HFFc6 (cell line): Measurements from ENCODE around the gene SIGLECL1. TPM values are rescaled to one million over a fixed set of nuclear protein-coding genes. Genes with fewer than 3 reads are reported as not detected.
"Not testable (repeated sequence)": the region's sequence is repeated elsewhere in the genome, so short reads cannot be mapped to it uniquely, and the experiment has no call there.

ENCODE experiments used
- DNase-seq: peaks from one replicate; pipeline ENCODE4 v3.0.0-alpha.2; 2018
- H3K27ac Mint-ChIP-seq: 2 replicates; pipeline ENCODE4 v1.8.0; 2020; ENCODE audit warnings: mild to moderate bottlenecking, mixed read lengths
- H3K27me3 Mint-ChIP-seq: 2 replicates; pipeline ENCODE4 v1.8.0; 2021; ENCODE audit warnings: mild to moderate bottlenecking, moderate library complexity, mixed read lengths; ENCODE audit not compliant: insufficient read depth
- H3K36me3 Mint-ChIP-seq: 2 replicates; pipeline ENCODE4 v1.8.0; 2021; ENCODE audit warnings: low read depth, mixed read lengths
- H3K4me1 Mint-ChIP-seq: 2 replicates; pipeline ENCODE4 v1.8.0; 2020; ENCODE audit warnings: low read depth, mixed read lengths
- H3K4me3 Mint-ChIP-seq: 2 replicates; pipeline ENCODE4 v1.8.0; 2020; ENCODE audit warnings: mild to moderate bottlenecking, moderate library complexity, mixed read lengths
- H3K9me3 Mint-ChIP-seq: 2 replicates; pipeline ENCODE4 v1.8.0; 2020; ENCODE audit warnings: mild to moderate bottlenecking, mixed read lengths
- total RNA-seq, 6 experiments: library from RNA; stranded (reverse); fragmentation: NEBNext Ultra II Directional; extraction: Animal tissue kit (Norgen Biotek cat#: 25700); gene quantifications; 2 replicates in 1 of 6; 3 replicates in 5 of 6; pipeline ENCODE4 v1.2.3, GENCODE V29; 2021
- TF ChIP-seq, protein P1 (sequence below): fragments of 200-600 bp; sonication (generic); IDR thresholded peaks from 2 replicates; pipeline ENCODE4 v1.5.0; 2021; ENCODE audit warnings: antibody characterized with exemption, mild to moderate bottlenecking

Gene SIGLECL1
- total RNA-seq, 6 experiments from 2014 or later: not detected

- H3K4me3 Mint-ChIP-seq: no peak overlapping the region
- no peaks in the 10 kb centered on the region for H3K36me3 Mint-ChIP-seq
- peaks cover 39% of the 10 kb centered on the region for H3K9me3 Mint-ChIP-seq
- DNase-seq: no peak
- H3K4me1 Mint-ChIP-seq: no peaks in the 10 kb centered on the region
- H3K27me3 Mint-ChIP-seq: peaks cover 3% of the 10 kb centered on the region; the same call in 1 of the 2 replicates
- TF ChIP-seq, protein P1, sequence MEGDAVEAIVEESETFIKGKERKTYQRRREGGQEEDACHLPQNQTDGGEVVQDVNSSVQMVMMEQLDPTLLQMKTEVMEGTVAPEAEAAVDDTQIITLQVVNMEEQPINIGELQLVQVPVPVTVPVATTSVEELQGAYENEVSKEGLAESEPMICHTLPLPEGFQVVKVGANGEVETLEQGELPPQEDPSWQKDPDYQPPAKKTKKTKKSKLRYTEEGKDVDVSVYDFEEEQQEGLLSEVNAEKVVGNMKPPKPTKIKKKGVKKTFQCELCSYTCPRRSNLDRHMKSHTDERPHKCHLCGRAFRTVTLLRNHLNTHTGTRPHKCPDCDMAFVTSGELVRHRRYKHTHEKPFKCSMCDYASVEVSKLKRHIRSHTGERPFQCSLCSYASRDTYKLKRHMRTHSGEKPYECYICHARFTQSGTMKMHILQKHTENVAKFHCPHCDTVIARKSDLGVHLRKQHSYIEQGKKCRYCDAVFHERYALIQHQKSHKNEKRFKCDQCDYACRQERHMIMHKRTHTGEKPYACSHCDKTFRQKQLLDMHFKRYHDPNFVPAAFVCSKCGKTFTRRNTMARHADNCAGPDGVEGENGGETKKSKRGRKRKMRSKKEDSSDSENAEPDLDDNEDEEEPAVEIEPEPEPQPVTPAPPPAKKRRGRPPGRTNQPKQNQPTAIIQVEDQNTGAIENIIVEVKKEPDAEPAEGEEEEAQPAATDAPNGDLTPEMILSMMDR: no peak
- no peak overlapping the region for H3K27ac Mint-ChIP-seq
Measured at GRCh38 chr19:51224163-51224641, 26.7 kb upstream of the SIGLECL1 start.

DNA sequence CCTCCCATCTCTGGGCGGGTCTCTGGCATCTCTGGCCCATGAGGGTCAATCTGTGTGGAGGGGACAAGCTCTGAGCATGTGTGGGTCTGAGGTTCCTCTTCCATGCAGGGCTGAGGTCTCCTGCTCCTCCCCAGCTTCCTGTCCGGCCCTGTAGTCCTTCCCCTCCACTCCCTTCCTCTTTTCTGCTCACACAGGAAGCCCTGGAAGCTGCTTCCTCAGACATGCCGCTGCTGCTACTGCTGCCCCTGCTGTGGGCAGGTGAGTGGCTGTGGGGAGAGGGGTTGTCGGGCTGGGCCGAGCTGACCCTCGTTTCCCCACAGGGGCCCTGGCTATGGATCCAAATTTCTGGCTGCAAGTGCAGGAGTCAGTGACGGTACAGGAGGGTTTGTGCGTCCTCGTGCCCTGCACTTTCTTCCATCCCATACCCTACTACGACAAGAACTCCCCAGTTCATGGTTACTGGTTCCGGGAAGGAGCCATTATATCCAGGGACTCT, 25.9 kb upstream of the SIGLECL1 start, which contains the start of gene CD33:
Gene CD33 (plus strand): TSS at position 183 of the 496 bp plus-strand sequence. CDS start 39 bp downstream, at position 222.
- not testable (repeated sequence) for H3K4me1 Mint-ChIP-seq, H3K27ac Mint-ChIP-seq, H3K4me3 Mint-ChIP-seq, H3K27me3 Mint-ChIP-seq, H3K36me3 Mint-ChIP-seq, DNase-seq
- peaks cover 38% of the 10 kb centered on the region for H3K9me3 Mint-ChIP-seq

DNA sequence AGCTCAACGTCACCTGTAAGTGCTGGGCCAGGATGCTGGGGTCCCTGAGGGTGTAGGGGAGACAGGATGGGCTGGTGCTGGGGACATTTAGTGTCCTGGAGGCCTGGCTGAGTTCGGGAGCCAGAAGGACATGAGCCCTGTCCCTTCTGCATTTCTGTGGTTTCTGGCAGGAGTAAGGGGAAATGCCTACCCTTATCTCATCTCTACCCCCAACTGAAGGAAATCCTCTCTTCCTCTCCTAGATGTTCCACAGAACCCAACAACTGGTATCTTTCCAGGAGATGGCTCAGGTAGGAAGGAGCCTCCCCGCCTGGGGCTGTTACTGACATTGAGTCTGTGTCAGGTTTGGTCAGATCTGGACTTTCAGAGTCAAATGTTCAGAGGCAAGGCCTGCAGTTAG, 24.8 kb upstream of the SIGLECL1 start:
- DNase-seq: no peak
- TF ChIP-seq, protein P1: no peak
- H3K9me3 Mint-ChIP-seq: peaks cover 31% of the 10 kb centered on the region
- no peaks in the 10 kb centered on the region for H3K27me3 Mint-ChIP-seq
- no peak overlapping the region for H3K27ac Mint-ChIP-seq
- no peak overlapping the region for H3K4me3 Mint-ChIP-seq
- H3K36me3 Mint-ChIP-seq: no peaks in the 10 kb centered on the region
- no peaks in the 10 kb centered on the region for H3K4me1 Mint-ChIP-seq

GRCh38 chr19:51227326-51227725, 23.6 kb upstream of the SIGLECL1 start:
- no peaks in the 10 kb centered on the region for H3K27me3 Mint-ChIP-seq

GRCh38 chr19:51227966-51228365, 22.9 kb upstream of the SIGLECL1 start:
- Mint-ChIP-seq H3K4me1 (no peaks in the 10 kb centered on the region), H3K27me3 (no peaks in the 10 kb centered on the region), H3K27ac (no peak overlapping the region), H3K9me3 (peaks cover 40% of the 10 kb centered on the region), H3K36me3 (no peaks in the 10 kb centered on the region), H3K4me3 (no peak overlapping the region)
- DNase-seq: no peak
- TF ChIP-seq, protein P1: no peak

More at GRCh38 chr19:51227326-51227725, 23.6 kb upstream of the SIGLECL1 start:
- H3K9me3 Mint-ChIP-seq: peaks cover 35% of the 10 kb centered on the region
- DNase-seq: no peak
- H3K4me1 Mint-ChIP-seq: no peaks in the 10 kb centered on the region
- H3K36me3 Mint-ChIP-seq: no peaks in the 10 kb centered on the region
- H3K27ac Mint-ChIP-seq: no peak overlapping the region
- TF ChIP-seq, protein P1: no peak
- H3K4me3 Mint-ChIP-seq: no peak overlapping the region

GRCh38 chr19:51240866-51241265, 10.0 kb upstream of the SIGLECL1 start:
- Mint-ChIP-seq H3K36me3 (no peaks in the 10 kb centered on the region), H3K9me3 (peaks cover 38% of the 10 kb centered on the region), H3K27me3 (peaks cover 2% of the 10 kb centered on the region), H3K4me1 (no peaks in the 10 kb centered on the region), H3K27ac (no peak overlapping the region), H3K4me3 (no peak overlapping the region)
- TF ChIP-seq, protein P1: no peak
- DNase-seq: no peak
